GM21723 (cell line): ENCODE measurements around the gene OTOP3.
"Not testable (repeated sequence)": the region's sequence is repeated elsewhere in the genome, so short reads cannot be mapped to it uniquely, and the experiment has no call there.

ENCODE experiments used
- ATAC-seq: cut with Tn5 transposase; IDR thresholded peaks from one replicate; pipeline ENCODE4 v1.9.1; 2021; ENCODE audit warnings: mild to moderate bottlenecking, moderate library complexity; ENCODE audit not compliant: unreplicated experiment

OTOP3 gene

DNA sequence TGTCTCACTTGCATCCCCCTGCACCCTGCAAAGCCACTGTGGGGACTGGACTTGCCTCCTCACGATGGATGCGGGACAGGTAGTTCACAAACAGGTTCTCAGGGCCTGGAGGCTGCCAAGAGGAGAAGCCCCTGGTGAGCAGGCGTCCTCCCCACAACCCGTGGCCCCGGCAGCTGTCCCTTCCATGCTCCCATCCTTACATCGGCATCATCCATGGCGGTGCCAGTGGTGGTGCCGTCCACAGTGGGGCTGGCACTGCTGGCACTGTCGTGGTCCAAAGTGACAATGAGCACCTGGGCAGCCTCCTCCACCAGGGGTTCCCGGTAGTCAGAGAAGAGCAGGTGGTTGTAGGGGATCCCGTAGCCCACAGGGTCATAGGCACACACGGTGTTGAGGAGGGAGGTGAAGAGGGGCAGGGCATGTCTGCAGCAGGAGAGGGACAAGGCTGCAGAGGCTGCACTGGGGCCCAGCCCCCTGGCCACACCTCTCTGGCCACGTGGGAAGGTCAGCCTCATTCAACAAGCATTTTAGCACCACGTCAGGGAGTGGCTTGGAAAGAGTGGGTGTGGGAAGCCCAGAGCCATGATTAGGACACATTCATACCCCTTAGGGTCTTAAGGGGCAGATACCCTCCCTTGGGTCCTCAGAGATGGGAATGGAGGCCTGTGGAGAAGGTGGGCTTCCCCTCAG is 24.3 kb downstream of the OTOP3 start:
- no peak for ATAC-seq

DNA sequence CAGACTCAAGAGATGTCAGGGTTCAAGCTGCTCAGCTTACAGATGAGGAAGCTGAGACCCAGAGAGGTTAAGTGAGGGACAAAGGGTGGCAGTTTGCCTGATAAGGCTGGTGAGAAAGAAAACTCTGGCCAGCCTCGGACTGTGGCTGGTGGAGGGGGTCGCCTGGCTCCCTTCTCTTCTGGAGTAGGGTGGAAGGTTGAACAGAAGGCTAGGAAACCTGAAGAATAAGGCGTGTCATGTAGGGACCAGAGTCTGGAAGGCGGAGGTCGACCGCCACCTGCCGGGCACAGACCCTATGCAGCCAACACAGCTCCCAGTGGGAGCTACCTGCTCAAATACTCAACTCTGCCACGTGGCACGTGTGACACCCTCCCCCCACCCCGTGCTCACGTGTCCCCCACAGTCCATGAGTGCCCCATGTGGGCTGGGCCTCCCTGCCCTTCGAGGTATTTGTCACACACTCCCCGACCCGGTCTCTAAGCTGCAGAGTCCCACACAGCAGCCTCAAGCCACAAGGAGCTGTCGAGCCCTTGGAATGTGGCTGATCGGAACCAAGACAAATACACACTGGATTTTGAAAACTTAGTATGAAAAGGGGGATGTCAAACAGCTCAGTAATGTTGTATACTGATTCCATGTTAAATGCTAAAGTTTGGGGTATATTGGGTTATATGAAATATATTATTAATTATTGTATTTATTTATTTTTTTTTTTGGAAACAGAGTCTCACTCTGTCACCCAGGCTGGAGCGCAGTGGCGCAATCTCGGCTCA is 25.1 kb downstream of the OTOP3 start:
- ATAC-seq = no peak

DNA sequence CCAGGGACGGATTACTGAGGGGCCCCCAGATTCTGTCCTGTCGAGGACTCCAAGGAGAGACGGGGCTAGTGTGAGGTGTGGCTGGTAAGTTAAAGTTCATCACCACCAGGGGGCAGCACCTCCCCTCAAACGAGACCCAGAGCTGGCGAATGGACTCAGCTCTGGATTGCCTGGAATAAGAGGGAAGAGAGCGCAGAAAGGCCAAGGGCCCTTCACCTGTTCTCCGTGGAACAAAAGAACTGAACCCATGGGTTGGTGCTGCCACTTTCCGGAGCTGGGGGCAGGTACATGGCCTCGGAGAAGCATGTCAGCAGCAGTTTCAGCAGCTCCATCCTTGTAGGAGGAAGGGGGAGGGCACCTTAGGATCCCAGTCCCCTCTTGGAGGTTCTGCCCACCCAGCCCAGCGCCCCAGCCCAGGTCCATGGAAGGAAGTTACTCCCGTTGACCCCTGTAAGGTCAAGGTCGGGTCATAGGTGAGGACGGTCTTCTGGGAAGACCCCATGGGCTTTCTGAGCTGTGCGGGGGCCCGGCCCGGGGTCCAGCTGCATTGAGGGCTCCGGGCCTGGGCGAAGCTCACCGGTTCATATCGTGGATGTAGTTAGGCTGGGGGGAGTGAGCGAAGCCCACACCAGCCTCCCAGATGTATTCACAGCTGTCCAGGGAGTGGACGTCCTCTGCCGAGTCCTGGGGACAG is 26.1 kb downstream of the OTOP3 start:
- no peak for ATAC-seq

DNA sequence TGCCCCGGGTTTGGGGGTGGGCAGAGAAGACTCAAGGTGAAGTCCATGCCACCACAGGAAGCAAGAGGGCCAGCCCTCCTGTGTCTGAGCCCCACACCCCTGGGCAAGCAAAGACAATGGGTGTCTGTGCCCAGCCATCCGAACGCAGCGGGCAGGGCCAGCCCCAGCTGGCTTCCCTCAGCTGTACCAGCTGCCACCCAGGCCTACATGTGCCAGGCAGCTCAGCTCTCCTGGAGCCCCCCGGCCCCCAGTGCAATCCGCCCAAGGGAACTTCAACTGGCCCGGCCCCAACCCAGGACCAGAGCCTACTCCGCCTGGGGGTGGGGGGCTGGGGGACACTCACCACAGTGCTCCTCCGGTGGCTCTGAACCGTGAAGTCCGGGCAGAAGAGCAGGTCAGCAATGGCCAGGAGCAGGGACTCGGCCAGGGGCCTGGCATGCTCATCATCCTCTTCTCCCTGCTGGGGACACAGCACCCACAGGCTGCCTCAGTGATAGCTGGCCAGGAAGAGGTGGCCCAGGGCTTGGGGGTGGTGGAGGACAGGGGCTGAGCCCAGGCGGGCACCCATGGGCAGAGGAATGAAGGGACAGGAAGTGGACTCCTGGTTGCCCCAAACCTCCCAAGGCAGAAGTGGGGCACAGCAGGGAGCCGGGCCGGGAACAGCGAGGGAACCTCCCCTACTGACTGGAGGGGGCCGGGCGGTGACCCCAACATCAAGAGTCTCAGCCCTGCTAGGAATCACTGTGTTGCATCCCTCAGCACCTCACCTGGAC is 27.1 kb downstream of the OTOP3 start:
- ATAC-seq = no peak

DNA sequence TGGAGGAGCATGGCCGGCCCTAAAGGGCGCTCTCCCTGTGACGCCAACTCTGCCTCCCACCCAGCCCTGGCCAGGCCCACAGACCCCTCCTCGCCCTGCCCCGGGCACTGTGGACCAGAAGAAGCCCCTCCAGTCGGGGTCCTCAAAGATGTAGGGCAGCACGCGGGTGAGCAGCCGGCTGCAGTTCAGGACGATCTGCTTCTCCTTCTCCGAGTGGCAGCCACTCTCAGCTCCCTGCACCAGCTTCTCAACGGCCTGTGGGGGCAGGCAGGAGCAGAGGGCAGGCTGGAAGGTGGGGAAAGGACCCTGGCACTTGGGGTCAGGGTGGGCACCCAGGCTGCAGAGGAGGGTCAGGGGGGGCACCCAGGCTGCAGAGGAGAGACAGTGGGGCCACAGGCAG is 28.0 kb downstream of the OTOP3 start:
- no peak for ATAC-seq

DNA sequence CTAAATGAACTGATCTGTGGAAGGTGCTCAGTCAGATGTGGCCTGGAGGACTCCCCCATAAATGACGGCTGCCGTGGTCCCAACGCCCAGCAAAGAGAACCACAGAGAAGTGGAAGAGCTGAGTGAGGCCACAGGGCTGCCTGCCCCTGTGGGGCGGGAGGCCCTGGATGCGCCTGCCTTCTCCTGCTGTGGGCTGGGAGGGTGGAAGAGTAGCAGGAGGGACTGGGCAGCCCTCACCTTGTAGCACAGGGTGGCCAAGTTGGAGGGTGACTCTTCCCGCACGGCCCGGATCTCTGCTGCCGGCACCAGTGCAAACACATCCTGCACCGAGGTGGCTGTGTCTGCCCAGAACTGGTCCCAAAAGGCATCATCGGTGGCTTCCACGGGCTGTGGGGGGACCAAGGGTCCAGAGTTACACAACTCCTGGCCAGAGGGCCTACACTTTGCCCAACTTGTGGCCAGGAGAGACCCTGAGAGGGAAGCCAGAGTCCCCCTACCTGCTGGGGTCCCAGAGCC is 28.6 kb downstream of the OTOP3 start:
- ATAC-seq = no peak

DNA sequence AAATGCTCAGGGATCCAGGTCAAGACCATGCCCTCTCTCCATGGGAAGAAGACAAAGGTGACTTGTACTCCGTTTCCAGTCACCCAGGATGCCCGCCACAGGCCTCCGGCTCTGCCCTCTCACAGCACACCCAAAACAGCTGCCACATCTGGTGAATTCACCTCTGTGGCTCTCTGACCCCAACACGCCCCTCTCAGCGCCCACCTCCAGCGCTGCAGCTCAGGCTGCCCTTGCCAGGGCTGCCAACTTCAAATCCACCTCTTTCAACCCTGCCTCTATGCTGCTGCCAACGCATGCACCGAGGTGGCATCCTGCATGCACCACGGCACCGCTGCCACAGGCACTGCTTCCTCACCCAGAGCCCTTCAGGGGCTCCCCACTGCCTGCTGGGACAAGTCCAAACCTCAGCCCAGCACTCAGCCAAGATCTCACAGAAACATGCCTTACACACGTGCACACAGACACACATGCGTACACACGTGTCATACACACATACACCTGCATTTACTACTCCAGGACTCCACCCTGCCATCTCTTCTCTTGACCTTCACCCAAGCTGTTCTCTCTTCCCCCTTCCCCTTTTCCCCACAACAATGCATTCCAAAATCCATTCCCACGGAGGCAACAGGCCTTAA is 29.4 kb downstream of the OTOP3 start:
- no peak for ATAC-seq

DNA sequence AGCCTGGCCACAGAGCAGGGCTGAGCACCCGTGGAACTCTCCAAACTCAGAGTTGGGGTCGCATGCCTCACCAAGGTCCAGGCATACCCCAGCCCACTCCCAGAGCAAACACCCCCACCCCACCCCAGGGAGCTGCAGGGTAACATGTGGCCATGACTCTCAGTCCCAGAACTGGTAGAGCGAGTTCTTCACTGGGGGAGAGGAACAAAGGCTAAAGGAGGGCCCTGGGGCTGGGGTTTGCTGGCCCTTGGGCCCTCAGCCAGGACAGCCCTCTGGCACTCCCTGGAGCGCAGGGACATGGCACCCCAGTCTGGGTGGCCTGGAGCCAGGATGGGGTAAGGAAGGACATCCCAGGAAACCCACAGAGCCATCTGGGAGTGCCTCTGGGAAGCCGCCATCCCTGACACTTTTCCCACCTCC is 32.7 kb downstream of the OTOP3 start:
- ATAC-seq = no peak

DNA sequence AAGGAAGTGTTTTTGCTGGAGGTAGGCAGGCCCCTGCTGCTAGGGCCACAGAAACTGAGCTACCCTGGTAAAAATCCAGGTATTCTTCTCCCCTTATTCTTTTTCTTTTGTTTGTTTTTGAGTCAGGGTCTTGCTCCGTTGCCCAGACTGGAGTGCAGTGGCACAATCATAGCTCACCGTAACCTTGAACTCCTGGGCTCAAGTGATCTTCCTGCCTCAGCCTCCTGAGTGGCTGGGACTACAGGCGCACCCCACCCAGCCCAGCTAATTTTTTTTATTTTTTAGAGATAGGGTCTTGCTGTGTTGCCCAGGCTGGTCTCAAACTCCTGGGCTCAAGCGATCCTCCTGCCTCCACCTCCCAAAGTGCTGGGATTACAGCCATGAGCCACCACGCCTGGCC is 33.8 kb downstream of the OTOP3 start:
- ATAC-seq = not testable (repeated sequence)

DNA sequence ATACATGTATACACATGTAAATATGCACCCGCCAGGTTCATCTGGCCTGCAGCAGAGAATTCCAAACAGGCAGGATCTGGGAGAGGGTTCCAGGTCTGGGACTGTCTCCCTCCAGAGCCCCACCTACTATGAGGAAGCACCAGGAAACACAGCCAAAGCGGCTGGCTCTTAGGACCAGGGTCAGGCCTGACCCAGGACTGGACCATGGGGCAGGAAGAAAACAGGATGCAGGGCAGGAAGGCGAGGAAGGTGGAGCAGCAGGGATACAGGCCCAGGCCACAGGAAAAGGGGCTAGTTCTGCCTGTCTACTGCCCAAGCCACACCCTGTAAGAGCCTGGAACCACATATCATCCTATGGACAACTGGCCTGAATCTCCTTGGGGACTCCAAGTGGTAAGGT is 34.7 kb downstream of the OTOP3 start:
- ATAC-seq = no peak

DNA sequence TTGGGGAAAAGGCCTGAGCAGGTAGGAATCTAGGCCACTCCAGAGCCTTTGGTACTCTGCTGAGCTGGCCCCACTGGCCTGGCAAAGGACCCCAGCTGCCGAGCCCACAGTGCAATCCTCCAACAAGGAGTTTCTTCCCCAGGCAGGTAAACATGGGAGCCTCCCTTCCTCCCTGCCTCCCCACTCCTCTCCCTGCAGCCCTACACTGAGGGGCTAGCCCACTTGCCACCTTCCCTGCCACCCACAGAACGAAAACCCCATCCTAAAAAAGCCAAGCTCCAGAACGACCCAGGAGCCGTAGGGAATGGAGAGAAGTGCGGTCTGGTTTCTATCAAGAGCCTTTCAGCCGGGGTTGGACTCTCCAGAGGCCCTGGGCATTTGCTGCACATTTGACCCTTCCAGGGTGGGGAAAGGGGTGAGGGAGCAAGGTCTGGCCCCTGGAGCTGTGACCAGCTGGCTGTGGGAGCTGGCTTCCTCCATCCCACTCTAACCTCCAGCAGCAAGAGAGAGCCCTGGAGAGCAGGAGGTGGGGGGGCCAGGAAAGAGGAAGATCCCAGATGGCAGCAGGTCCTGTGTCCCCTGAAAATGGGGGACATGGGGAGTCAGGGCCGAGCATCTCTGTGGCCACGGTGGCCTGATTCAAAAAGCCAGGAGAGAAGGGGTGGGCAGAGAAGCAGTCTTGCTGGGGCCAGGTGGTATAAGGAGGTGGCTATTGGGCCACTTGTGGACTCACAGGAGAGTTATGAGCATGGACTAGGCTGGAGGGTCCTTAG is 35.6 kb downstream of the OTOP3 start:
- ATAC-seq = no peak

DNA sequence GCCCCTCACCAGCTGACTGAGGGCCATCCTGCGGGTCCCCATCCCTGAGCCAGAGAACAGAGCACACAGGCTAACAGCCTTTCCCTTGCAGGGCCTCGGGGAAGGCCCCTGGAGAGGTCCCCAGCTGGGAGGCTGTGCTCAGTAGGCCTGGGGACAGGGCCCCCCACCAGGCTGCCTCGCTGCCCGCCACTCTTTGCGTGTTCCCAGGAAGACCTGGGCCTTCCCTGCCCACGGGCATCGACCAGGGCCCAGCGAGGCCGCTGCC is 36.1 kb downstream of the OTOP3 start:
- ATAC-seq = no peak

DNA sequence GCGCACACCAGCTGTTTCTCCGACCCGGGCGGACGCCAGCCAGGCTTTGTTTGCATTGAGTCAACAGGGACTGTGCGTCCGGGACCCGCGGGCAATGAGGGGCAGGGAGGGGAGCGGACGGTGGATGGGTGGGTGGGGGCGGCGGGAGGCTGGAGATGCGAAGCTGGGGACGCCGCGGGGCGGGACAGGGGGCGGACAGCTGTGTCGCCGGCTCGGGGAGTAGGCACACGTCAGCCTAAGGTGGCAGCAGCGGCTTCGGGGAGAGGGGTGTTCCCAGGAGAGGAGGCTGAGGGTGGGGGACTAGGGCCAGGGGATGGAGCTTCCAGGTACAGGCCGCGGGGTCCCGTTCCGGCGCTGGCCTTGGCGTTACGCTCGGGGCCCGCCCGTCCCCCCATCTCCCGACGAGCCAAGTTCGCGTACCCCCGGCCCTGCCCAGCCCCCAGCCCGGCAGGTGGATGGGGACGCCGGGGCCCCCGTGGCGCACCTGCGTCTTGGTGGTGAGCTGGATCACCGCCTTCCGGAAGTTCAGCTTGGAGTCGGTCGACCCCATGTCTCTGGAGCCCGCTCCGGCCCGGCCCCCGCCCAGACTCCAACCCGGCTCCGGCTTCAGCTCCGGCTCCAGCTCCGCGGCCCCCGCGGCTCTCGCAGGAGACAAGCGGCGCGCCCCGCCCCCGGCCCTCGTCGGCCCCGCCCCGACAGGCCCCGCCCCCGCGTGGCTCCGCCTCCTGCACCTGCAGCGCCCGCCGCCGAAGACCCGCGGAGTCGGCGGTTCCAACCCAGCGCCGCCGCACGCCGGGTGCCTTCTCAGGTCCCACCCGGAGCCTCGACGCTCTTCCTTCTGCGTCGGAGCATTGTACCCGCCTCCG is 36.6 kb downstream of the OTOP3 start, which contains the start of gene HID1:
Gene HID1, minus strand, starts transcription at position 653 of the 866 bp plus-strand sequence. Its CDS starts 103 bp downstream, at position 550.
- no peak for ATAC-seq

DNA sequence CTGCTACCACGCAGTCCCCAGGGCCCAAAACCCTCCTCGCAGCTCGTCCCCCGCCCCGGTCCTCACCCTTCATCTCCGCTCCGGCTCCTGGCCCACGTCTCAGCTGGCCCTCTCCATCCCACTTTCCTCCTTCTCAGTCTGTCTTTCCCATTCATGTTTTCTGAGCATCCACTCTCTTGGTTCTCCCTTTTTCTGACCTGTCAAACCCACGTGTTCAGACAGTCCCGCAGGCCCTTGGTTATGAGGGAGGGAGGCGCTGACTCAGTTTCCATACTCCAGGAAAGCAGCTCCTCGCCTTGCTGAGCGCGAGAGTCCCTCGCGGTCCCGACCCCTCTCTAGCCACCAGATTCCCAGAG is 37.3 kb downstream of the OTOP3 start:
- no peak for ATAC-seq

DNA sequence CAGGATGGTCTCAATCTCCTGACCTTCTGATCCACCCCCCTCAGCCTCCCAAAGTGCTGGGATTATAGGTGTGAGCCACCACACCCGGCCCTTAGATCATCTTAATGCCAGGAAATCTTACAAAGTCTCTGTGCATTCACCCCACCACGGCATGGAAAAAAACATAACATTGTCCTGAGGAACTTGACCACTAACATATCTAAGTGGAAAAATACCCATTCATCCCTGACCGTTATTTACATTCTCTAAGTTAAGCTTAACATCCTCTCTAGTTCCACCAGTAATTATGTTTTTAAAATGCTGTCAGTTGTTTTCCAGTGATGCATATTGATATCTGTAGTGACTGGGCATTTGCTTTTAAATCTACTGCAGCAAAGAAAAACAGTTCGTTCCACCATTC is 40.2 kb downstream of the OTOP3 start:
- no peak for ATAC-seq

DNA sequence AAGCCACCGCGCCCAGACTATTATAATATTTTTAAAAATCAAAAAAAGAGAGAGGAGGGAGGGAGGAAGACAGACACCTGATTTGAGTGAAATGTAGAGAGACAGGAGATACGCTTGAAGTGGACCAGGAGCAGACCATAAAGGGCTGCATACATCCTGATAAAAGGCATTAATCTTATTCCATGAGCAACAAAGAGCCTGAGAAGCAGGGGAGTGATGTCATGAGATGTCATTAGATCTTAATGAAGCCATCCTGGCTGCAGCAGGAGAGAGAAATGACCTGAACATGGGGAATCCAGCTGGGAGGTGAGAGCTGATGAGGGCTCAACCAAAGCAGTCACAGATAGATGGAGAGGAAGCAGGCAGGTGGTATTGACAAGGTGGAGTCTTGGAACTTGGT is 42.1 kb downstream of the OTOP3 start:
- ATAC-seq = no peak

DNA sequence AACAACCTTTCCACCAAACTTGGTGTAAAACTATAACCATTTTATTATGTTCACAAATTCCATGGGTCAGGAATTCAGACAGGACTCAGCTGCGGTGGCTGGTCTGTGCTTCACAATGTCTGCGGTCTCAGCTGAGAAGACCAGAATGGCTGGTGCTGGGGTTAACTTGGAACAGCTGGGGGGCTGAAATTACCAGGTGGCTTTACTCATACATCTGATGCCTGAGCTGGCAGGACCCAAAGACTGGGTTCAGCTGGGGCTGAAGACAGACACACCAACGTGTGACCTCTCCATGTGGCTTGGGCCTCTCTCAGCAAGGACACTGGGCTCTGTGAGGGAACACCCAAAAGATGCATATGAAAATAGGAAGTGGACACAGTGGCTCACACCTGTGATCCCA is 42.5 kb downstream of the OTOP3 start:
- ATAC-seq = no peak

DNA sequence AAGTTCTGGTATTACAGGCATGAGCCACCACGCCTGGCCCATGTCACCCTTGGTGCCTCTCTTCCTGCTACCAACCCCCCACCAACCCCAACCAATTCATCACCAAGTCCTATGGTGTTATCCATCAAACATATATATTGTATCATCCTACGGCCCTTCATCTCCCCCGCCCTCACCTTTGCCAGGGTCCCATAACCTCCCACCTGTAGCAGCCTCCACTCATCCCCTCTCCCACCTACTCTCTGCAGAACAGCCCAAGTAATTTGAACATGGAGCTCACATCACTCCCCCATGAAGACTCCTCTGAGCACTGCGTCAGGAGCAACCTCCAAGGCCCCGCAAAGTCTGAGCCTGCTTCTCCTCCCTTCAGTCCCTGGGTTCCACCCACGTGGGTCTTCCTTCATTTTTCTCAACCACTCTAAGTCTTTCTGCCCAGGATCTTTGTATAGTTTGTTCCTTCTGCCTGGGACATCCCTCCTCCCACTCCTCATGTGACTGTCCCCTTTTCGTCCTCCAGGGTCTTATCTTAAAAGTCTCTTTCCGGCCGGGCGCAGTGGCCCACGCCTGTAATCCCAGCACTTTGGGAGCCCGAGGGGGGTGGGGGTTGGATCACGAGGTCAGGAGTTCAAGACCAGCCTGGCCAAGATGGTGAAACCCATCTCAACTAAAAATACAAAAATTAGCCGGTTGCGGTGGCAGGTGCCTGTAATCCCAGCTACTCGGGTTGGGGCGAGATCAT is 43.9 kb downstream of the OTOP3 start:
- no peak for ATAC-seq
